Endothelial cell of umbilical vein (primary cell): ENCODE measurements around the gene GABPB1. TPM values are rescaled to one million over a fixed set of nuclear protein-coding genes. Genes with fewer than 3 reads are reported as not detected.

ENCODE experiments used
- BruUV-seq: library from RNA; stranded (reverse); fragments of 400-500 nt; replicated peaks from 2 replicates; lab custom pipeline; 2021; lab: Mats Ljungman, UMichigan
- CTCF ChIA-PET: fragments of 300-600, 350-600 bp; sonication (Branson Sonifier 250); formaldehyde crosslinking; loops from one replicate; lab custom pipeline; 2021; ENCODE audit warnings: antibody characterized with exemption, inconsistent platforms; lab: Charles Lee
- POLR2A ChIA-PET: fragments of 300-600, 350-600 bp; sonication (Branson Sonifier 250); formaldehyde crosslinking; loops from one replicate; lab custom pipeline; 2021; ENCODE audit warnings: antibody characterized with exemption, inconsistent platforms; lab: Charles Lee
- DNase-seq: peaks from one replicate; pipeline ENCODE4 v3.0.0-alpha.2; 2011; ENCODE audit warnings: low read depth, low spot score
- FAIRE-seq: peaks from 2 replicates; lab custom pipeline; 2011; peaks lifted over from hg19 to GRCh38; lab: Jason Lieb, UNC
- H2AFZ ChIP-seq: 2 replicates; pipeline ENCODE4 v1.6.0; 2012; ENCODE audit warnings: low read depth, low read length, control low read depth, inconsistent platforms
- H3K27ac ChIP-seq: 2 replicates; pipeline ENCODE4 v1.5.1; 2011; ENCODE audit warnings: low read depth, mild to moderate bottlenecking, control low read depth, low read length, moderate library complexity; ENCODE audit not compliant: insufficient read depth
- H3K27me3 ChIP-seq, 2 experiments: 2 replicates each; pipeline versions ENCODE4 v1.6.0 to v1.6.1; 2011; ENCODE audit warnings: low read length in 2 of 2, mixed read lengths in 1 of 2; ENCODE audit not compliant: control insufficient read depth in 2 of 2, insufficient read depth in 2 of 2
- H3K36me3 ChIP-seq, 2 experiments: 2 replicates in 1 of 2; 3 replicates in 1 of 2; pipeline ENCODE4 v1.5.1; 2011; ENCODE audit warnings: low read length in 2 of 2, mild to moderate bottlenecking in 1 of 2, moderate library complexity in 1 of 2; ENCODE audit not compliant: control insufficient read depth in 2 of 2, insufficient read depth in 2 of 2; ENCODE audit errors: extremely low read depth in 1 of 2
- H3K4me1 ChIP-seq: 3 replicates; pipeline ENCODE4 v1.5.1; 2011; ENCODE audit warnings: mild to moderate bottlenecking, low read length; ENCODE audit not compliant: control insufficient read depth, insufficient read depth; ENCODE audit errors: extremely low read depth
- H3K4me2 ChIP-seq: 2 replicates; pipeline ENCODE4 v1.6.1; 2011; ENCODE audit warnings: low read length, control low read depth, mixed read lengths; ENCODE audit not compliant: insufficient read depth
- H3K4me3 ChIP-seq, 3 experiments: fragments of 200-600 bp in 1 of 3; sonication (generic), shearing (Covaris generic) in 1 of 3; replicated peaks in 1 of 3; 2 replicates each; pipeline ENCODE4 v1.5.1; 2011 to 2016; ENCODE audit warnings: control low read depth in 3 of 3, low read length in 3 of 3, mild to moderate bottlenecking in 2 of 3, inconsistent platforms in 1 of 3, low read depth in 1 of 3, moderate library complexity in 1 of 3; ENCODE audit not compliant: insufficient read depth in 1 of 3
- H3K79me2 ChIP-seq: 2 replicates; pipeline ENCODE4 v1.6.0; 2012; ENCODE audit warnings: low read length, inconsistent platforms; ENCODE audit not compliant: control insufficient read depth, insufficient read depth
- H3K9ac ChIP-seq: replicated peaks from 2 replicates; pipeline ENCODE3; 2011; ENCODE audit warnings: low read length, control low read depth; ENCODE audit not compliant: insufficient read depth; ENCODE audit errors: extremely low read depth
- H3K9me1 ChIP-seq: replicated peaks from 3 replicates; pipeline ENCODE4 v1.6.0; 2011; ENCODE audit warnings: mild to moderate bottlenecking, low read length; ENCODE audit not compliant: control insufficient read depth, insufficient read depth; ENCODE audit errors: extremely low read depth
- H3K9me3 ChIP-seq: replicated peaks from 2 replicates; pipeline ENCODE4 v1.5.1; 2012; ENCODE audit warnings: low read length, inconsistent platforms; ENCODE audit not compliant: control insufficient read depth, insufficient read depth
- H4K20me1 ChIP-seq: replicated peaks from 2 replicates; pipeline ENCODE3; 2011; ENCODE audit warnings: mild to moderate bottlenecking, low read length; ENCODE audit not compliant: control insufficient read depth, insufficient read depth; ENCODE audit errors: extremely low read depth
- CTCF ChIP-seq, 2 donors: IDR thresholded peaks; 1 replicate in 1 of 2; 2 replicates in 1 of 2; pipeline ENCODE4 v1.5.1; 2011; ENCODE audit warnings: low read length in 2 of 2, mild to moderate bottlenecking in 2 of 2, moderate library complexity in 2 of 2, control low read depth in 1 of 2, inconsistent platforms in 1 of 2, low read depth in 1 of 2; ENCODE audit not compliant: insufficient read depth in 1 of 2; ENCODE audit errors: extremely low read depth in 1 of 2
- EZH2 ChIP-seq: IDR thresholded peaks from 2 replicates; pipeline ENCODE4 v1.6.1; 2012; ENCODE audit warnings: borderline replicate concordance, low read depth, mild to moderate bottlenecking, moderate library complexity, low read length, inconsistent platforms; ENCODE audit not compliant: severe bottlenecking
- FOS ChIP-seq: IDR thresholded peaks from 2 replicates; pipeline ENCODE4 v1.6.1; 2011; ENCODE audit warnings: mild to moderate bottlenecking, low read length, moderate library complexity, borderline replicate concordance; ENCODE audit not compliant: insufficient read depth
- GATA2 ChIP-seq: IDR thresholded peaks from 2 replicates; pipeline ENCODE4 v1.7.0; 2011; ENCODE audit warnings: low read depth, mild to moderate bottlenecking, moderate library complexity, mixed read lengths, low read length; ENCODE audit not compliant: insufficient read length, insufficient read depth
- JUN ChIP-seq: IDR thresholded peaks from 2 replicates; pipeline ENCODE4 v1.6.1; 2011; ENCODE audit warnings: borderline replicate concordance, low read depth; ENCODE audit not compliant: insufficient read length, insufficient read depth
- MYC ChIP-seq: IDR thresholded peaks from one replicate; pipeline ENCODE4 v1.6.1; 2011; ENCODE audit warnings: mild to moderate bottlenecking, low read depth, low read length
- POLR2A ChIP-seq: IDR thresholded peaks from 2 replicates; pipeline ENCODE4 v1.6.1; 2012; ENCODE audit warnings: low read depth, mild to moderate bottlenecking, control low read depth, low read length
- POLR2AphosphoS5 ChIP-seq: IDR thresholded peaks from 2 replicates; pipeline ENCODE4 v1.6.1; 2012; ENCODE audit warnings: low read depth, mild to moderate bottlenecking, control low read depth, low read length, moderate library complexity; ENCODE audit not compliant: insufficient read depth
- dilution Hi-C: fragments of 300-500 bp; cut with MboI; formaldehyde crosslinking; loops from one replicate; pipeline ENCODE4 v1.15.0; 2019; ENCODE audit warnings: low sequenced_read_pairs; ENCODE audit not compliant: extremely low pct_ligation_motif_present
- intact Hi-C: fragments of 100-400 bp; cut with micrococcal nuclease; formaldehyde crosslinking; loops from one replicate; pipeline ENCODE4 v1.10.0; 2022
- polyA plus RNA-seq, 4 experiments: library from polyadenylated mRNA; depleted of rRNA in 3 of 4; stranded (reverse) in 3 of 4; unstranded in 1 of 4; fragments of >200 nt; gene quantifications; 2 replicates each; pipeline versions ENCODE4 v1.2.1 to v1.2.3, GENCODE V29; 2011 to 2012; ENCODE audit warnings: missing spikeins in 1 of 4
- total RNA-seq: library from RNA; stranded (reverse); gene quantifications from 2 replicates; pipeline ENCODE4 v1.2.3, GENCODE V29; 2021
- TF ChIP-seq, protein P1 (sequence below): IDR thresholded peaks from 2 replicates; pipeline ENCODE4 v1.6.1; 2011; ENCODE audit not compliant: insufficient read depth, insufficient read length

Gene GABPB1
- total and polyA plus RNA-seq, 2 donors (not counting 3 experiments of a cell fraction or from before 2014, with no cell fraction given) = 42.3 to 59.7 TPM

- intact Hi-C loops = no loop called here
- no peak overlapping the region for H2AFZ ChIP-seq
- FAIRE-seq (no peak), DNase-seq (no peak)
- H3K27ac ChIP-seq = no peak overlapping the region
- no peaks in the 10 kb centered on the region for H4K20me1 ChIP-seq
- BruUV-seq = no TSS peak
- H3K4me3 ChIP-seq = no peak overlapping the region
- dilution Hi-C loops = no loop called here
- CTCF ChIA-PET = no interaction called here
- H3K36me3 ChIP-seq = peaks cover 12 to 15% of the 10 kb centered on the region in 2 experiments
- H3K4me2 ChIP-seq = no peak overlapping the region
- POLR2A ChIA-PET = no interaction called here
- H3K79me2 ChIP-seq = no peaks in the 10 kb centered on the region
- H3K4me1 ChIP-seq = no peaks in the 10 kb centered on the region
- no peaks in the 10 kb centered on the region for H3K9me1 ChIP-seq
- H3K27me3 ChIP-seq = no peaks in the 10 kb centered on the region
- H3K9ac ChIP-seq = no peak overlapping the region
- no peak for TF ChIP-seq POLR2A
- TF ChIP-seq EZH2 = no peak
- no peak for TF ChIP-seq FOS
- TF ChIP-seq, protein P1, sequence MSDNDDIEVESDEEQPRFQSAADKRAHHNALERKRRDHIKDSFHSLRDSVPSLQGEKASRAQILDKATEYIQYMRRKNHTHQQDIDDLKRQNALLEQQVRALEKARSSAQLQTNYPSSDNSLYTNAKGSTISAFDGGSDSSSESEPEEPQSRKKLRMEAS = no peak
- no peak for TF ChIP-seq JUN
- no peak for TF ChIP-seq GATA2
- TF ChIP-seq POLR2AphosphoS5 = no peak
- no peak for TF ChIP-seq MYC
- no peak for TF ChIP-seq CTCF (IDR thresholded peaks at IDR 0.05; ENCODE audit: extremely low read depth in 1 of 2, insufficient read depth in 1 of 2, low read depth in 1 of 2, low read length in 2 of 2)
- H3K9me3 ChIP-seq = no peaks in the 10 kb centered on the region
Measured at GRCh38 chr15:50289749-50290148, 65.2 kb downstream of the GABPB1 start.
